ENCODE results near the gene MTUS2.

MTUS2 gene

GRCh38 chr13:29494520-29494919 is 674.4 kb downstream of the MTUS2 start:
- no peak for DNase-seq

GRCh38 chr13:29496241-29496712 is 676.1 kb downstream of the MTUS2 start:
- DNase-seq = peak; percentile 4

- no peak for DNase-seq
Measured at GRCh38 chr13:29497137-29497654, 677.1 kb downstream of the MTUS2 start.

GRCh38 chr13:29498426-29499040 is 678.4 kb downstream of the MTUS2 start:
- no peak for DNase-seq

- no peak for DNase-seq
Measured at GRCh38 chr13:29499506-29500165, 679.5 kb downstream of the MTUS2 start.

GRCh38 chr13:29500386-29500785 is 680.2 kb downstream of the MTUS2 start:
- DNase-seq = no peak

GRCh38 chr13:29501674-29502073 is 681.5 kb downstream of the MTUS2 start:
- DNase-seq = no peak

GRCh38 chr13:29502391-29503008 is 682.4 kb downstream of the MTUS2 start:
- no peak for DNase-seq

- DNase-seq = no peak
Measured at GRCh38 chr13:29503041-29503837, 683.1 kb downstream of the MTUS2 start.

- DNase-seq = no peak
Measured at GRCh38 chr13:29504691-29505090, 684.6 kb downstream of the MTUS2 start.

- no peak for DNase-seq
Measured at GRCh38 chr13:29505511-29505910, 685.4 kb downstream of the MTUS2 start.

- no peak for DNase-seq
Measured at GRCh38 chr13:29505950-29506349, 685.8 kb downstream of the MTUS2 start.

- DNase-seq = no peak
Measured at GRCh38 chr13:29507356-29507755, 687.2 kb downstream of the MTUS2 start.

- DNase-seq = peak; percentile 74
Measured at GRCh38 chr13:29508130-29508875, 688.2 kb downstream of the MTUS2 start.

- DNase-seq = no peak
Measured at GRCh38 chr13:29508876-29509252, 688.7 kb downstream of the MTUS2 start.

GRCh38 chr13:29509999-29510589 is 690.0 kb downstream of the MTUS2 start:
- DNase-seq = no peak

GRCh38 chr13:29510651-29511084 is 690.5 kb downstream of the MTUS2 start:
- DNase-seq = no peak

- DNase-seq = no peak
Measured at GRCh38 chr13:29511106-29511796, 691.1 kb downstream of the MTUS2 start.

GRCh38 chr13:29511980-29512379 is 691.8 kb downstream of the MTUS2 start:
- DNase-seq = no peak

GRCh38 chr13:29513002-29513980 is 693.2 kb downstream of the MTUS2 start:
- DNase-seq = no peak
